Measurements from ENCODE around the gene UPK1A.
"Not testable (repeated sequence)": the region's sequence is repeated elsewhere in the genome, so short reads cannot be mapped to it uniquely, and the experiment has no call there.

The UPK1A gene

GRCh38 chr19:35650581-35650980 is 15.7 kb upstream of the UPK1A start:
- no peak for FAIRE-seq
- TF ChIP-seq, protein P1, sequence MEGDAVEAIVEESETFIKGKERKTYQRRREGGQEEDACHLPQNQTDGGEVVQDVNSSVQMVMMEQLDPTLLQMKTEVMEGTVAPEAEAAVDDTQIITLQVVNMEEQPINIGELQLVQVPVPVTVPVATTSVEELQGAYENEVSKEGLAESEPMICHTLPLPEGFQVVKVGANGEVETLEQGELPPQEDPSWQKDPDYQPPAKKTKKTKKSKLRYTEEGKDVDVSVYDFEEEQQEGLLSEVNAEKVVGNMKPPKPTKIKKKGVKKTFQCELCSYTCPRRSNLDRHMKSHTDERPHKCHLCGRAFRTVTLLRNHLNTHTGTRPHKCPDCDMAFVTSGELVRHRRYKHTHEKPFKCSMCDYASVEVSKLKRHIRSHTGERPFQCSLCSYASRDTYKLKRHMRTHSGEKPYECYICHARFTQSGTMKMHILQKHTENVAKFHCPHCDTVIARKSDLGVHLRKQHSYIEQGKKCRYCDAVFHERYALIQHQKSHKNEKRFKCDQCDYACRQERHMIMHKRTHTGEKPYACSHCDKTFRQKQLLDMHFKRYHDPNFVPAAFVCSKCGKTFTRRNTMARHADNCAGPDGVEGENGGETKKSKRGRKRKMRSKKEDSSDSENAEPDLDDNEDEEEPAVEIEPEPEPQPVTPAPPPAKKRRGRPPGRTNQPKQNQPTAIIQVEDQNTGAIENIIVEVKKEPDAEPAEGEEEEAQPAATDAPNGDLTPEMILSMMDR (IDR thresholded peaks at IDR 0.05; ENCODE audit: insufficient read depth, missing control alignments): no peak
- no peak for DNase-seq (ENCODE audit: insufficient read length, low spot score)

GRCh38 chr19:35654828-35655227 is 11.5 kb upstream of the UPK1A start:
- FAIRE-seq; DNase-seq (ENCODE audit: insufficient read length, low spot score): not testable (repeated sequence)

DNA sequence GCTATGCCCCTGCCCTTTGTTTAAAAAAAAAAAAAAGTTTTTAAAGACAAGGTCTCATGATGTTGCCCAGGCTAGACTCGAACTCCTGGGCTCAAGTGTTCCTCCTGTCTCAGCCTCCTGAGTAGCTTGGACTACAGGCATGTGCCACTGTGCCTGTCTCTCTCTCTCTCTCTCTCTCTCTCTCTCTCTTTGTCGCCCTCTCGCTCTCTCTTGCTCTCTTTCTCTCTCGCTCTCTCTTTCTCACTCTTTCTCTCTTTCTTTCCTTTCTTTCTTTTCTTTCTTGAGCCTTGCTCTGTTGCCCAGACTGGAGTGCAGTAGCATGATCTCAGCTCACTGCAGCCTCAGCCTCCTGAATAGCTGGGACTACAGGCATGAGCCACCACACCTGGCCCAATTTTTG is 10.7 kb upstream of the UPK1A start:
- no peak for DNase-seq (ENCODE audit: insufficient read length, low spot score)
- no peak for FAIRE-seq
- TF ChIP-seq, protein P1 (IDR thresholded peaks at IDR 0.05; ENCODE audit: insufficient read depth, missing control alignments): no peak

DNA sequence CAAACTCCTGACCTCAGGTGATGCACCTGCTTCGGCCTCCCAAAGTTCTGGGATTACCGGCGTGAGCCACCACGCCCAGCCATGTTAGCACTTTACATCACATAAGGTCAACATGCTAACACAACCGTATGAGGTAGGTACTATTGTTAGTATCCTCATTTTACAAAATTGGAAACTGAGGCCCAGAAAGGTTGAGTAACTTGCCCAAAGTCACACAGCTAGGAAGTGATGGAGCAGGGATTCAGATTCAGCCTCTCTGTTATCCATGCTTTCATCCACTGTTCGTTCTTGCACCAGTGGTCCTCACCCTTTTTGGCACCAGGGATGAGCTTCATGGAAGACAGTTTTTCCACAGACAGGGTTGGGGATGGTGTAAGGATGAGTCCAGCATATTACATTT is 9.6 kb upstream of the UPK1A start:
- TF ChIP-seq, protein P1 (IDR thresholded peaks at IDR 0.05; ENCODE audit: insufficient read depth, missing control alignments): no peak
- DNase-seq (ENCODE audit: insufficient read length, low spot score) (no peak), FAIRE-seq (no peak)

DNA sequence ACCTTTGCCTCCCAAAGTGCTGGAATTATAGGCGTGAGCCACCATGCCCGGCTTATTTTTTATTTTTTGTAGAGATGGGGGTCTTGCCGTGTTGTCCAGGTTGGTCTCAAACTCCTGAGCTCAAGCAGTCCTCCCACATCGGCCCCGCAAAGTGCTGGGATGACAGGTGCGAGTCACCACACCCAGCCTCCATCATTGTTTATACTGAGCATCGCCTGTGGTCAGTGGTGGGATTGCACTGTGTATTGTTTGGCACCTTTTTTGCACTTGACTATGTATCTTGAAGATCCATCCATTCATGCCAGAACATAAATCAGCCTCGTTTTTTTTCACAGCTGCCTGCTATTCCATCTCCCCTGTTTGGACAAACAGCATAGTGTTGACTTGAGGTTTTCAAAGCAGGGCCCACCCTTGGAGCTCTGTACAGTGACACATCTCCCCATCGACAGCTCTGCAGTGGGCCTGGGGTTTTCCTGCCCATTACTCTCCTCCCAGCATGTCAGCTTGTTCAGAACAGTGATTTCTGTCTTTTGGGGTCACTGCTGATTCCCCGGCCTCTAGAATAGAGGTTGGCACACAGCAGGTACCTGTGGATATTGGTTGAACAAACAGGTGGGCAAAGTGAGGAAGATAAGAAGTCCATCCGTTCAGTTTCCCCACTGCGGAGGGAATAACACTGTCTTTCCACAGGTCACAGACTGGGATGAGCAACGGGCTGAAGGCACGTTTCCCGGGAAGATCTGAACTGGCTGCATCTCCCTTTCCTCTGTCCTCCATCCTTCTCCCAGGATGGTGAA is 8.2 kb upstream of the UPK1A start:
- DNase-seq (ENCODE audit: insufficient read length, low spot score): no peak
- TF ChIP-seq, protein P1 (IDR thresholded peaks at IDR 0.05; ENCODE audit: insufficient read depth, missing control alignments): no peak
- no peak for FAIRE-seq

DNA sequence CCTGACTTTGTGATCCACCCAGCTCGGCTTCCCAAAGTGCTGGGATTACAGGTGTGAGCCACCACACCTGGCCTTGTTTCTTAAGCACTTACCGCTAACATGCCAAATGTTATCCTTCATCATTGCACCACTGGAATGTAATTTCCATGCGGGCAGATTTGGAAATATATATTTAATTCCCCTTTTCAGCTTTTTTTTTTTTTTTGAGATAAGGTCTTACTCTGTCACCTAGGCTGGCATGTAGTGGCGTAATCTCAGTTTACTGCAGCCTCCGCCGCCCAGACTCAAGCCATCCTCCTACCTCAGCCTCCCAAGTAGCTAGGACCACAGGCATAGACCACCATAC is 4.3 kb upstream of the UPK1A start:
- TF ChIP-seq, protein P1 (IDR thresholded peaks at IDR 0.05; ENCODE audit: insufficient read depth, missing control alignments): no peak
- FAIRE-seq (no peak), DNase-seq (ENCODE audit: insufficient read length, low spot score) (no peak)

DNA sequence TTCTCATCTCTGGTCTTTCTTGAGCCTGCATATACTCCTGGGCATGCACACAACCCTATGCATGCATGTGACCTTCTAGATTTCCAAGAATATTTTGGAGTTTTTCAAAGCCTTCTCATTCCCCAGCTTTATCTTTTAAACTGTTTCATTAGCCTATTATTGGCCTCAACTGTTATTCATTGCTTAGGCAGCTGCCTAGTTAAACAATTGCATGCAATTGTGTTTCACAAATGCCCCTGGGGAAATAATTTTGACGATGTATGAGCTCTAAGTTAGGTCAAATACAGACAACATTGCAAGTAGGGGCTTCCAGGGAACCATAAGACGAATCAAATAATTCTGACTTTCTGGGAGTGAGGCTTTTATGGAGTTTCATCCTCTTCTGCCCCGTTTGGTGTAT is 2.3 kb upstream of the UPK1A start:
- TF ChIP-seq, protein P1 (IDR thresholded peaks at IDR 0.05; ENCODE audit: insufficient read depth, missing control alignments): no peak
- FAIRE-seq: no peak
- DNase-seq (ENCODE audit: insufficient read length, low spot score): no peak

All from D721Med (cell line).